Fibroblast of skin of left quadriceps (primary cell): Measurements from ENCODE around the gene ACOT8.
"Not testable (repeated sequence)": the region's sequence is repeated elsewhere in the genome, so short reads cannot be mapped to it uniquely, and the experiment has no call there.

Experiments used
- DNase-seq, 2 experiments: peaks; one replicate each; pipeline ENCODE4 v3.0.0-alpha.2; 2013; ENCODE audit warnings: low read depth in 2 of 2

Gene ACOT8

GRCh38 chr20:45852326-45852725 lies 4.9 kb downstream of the ACOT8 start:
- no peak for DNase-seq

- no peak for DNase-seq
These were observed 5.7 kb downstream of the ACOT8 start for GRCh38 chr20:45851501-45851900.

- DNase-seq, result no peak
These were observed 6.3 kb downstream of the ACOT8 start for GRCh38 chr20:45850926-45851325.

- no peak for DNase-seq
These were observed 7.0 kb downstream of the ACOT8 start for GRCh38 chr20:45850238-45850637.

- DNase-seq, result no peak
These were observed 8.1 kb downstream of the ACOT8 start for GRCh38 chr20:45848969-45849582.

- DNase-seq, result no peak
These were observed 8.8 kb downstream of the ACOT8 start for GRCh38 chr20:45848421-45848820.

- DNase-seq, result no peak
These were observed 11.7 kb downstream of the ACOT8 start for GRCh38 chr20:45845452-45845851.

GRCh38 chr20:45843506-45843905 lies 13.7 kb downstream of the ACOT8 start:
- DNase-seq, result no peak

- no peak for DNase-seq
These were observed 14.9 kb downstream of the ACOT8 start for GRCh38 chr20:45842169-45842812.

GRCh38 chr20:45841407-45842129 lies 15.6 kb downstream of the ACOT8 start:
- DNase-seq, result no peak

- no peak for DNase-seq
These were observed 16.4 kb downstream of the ACOT8 start for GRCh38 chr20:45840700-45841198.

- DNase-seq, result no peak
These were observed 20.4 kb downstream of the ACOT8 start for GRCh38 chr20:45836841-45837240.

GRCh38 chr20:45835825-45836224 lies 21.4 kb downstream of the ACOT8 start:
- no peak for DNase-seq

GRCh38 chr20:45835329-45835765 lies 21.8 kb downstream of the ACOT8 start:
- DNase-seq, result no peak

GRCh38 chr20:45834797-45835161 lies 22.4 kb downstream of the ACOT8 start:
- DNase-seq, result no peak

- DNase-seq, result peak; percentile 29 to 38
These were observed 23.1 kb downstream of the ACOT8 start for GRCh38 chr20:45833883-45834796.

- DNase-seq, result peak; percentile 77 to 79
These were observed 23.9 kb downstream of the ACOT8 start, which contains the start of gene SNX21 for GRCh38 chr20:45833030-45833882. TSS of gene SNX21 (plus strand) at chr20:45833799. CDS start at chr20:45833920, 121 bp downstream.

- DNase-seq, result no peak
These were observed 24.6 kb downstream of the ACOT8 start for GRCh38 chr20:45832619-45833018.

- not testable (repeated sequence) for DNase-seq
These were observed 27.5 kb downstream of the ACOT8 start for GRCh38 chr20:45829673-45830106.

GRCh38 chr20:45828589-45828988 lies 28.6 kb downstream of the ACOT8 start:
- no peak for DNase-seq

GRCh38 chr20:45827712-45828111 lies 29.5 kb downstream of the ACOT8 start:
- DNase-seq, result no peak
